IPS DF 19.7 (cell line): ENCODE measurements around the gene CREB3L2.
"Not testable (repeated sequence)": the region's sequence is repeated elsewhere in the genome, so short reads cannot be mapped to it uniquely, and the experiment has no call there.

Experiments
- DNase-seq: peaks from one replicate; pipeline ENCODE4 v3.0.0-alpha.2; 2013; ENCODE audit warnings: low read depth, low spot score

CREB3L2 gene, protein sequence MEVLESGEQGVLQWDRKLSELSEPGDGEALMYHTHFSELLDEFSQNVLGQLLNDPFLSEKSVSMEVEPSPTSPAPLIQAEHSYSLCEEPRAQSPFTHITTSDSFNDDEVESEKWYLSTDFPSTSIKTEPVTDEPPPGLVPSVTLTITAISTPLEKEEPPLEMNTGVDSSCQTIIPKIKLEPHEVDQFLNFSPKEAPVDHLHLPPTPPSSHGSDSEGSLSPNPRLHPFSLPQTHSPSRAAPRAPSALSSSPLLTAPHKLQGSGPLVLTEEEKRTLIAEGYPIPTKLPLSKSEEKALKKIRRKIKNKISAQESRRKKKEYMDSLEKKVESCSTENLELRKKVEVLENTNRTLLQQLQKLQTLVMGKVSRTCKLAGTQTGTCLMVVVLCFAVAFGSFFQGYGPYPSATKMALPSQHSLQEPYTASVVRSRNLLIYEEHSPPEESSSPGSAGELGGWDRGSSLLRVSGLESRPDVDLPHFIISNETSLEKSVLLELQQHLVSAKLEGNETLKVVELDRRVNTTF

DNA sequence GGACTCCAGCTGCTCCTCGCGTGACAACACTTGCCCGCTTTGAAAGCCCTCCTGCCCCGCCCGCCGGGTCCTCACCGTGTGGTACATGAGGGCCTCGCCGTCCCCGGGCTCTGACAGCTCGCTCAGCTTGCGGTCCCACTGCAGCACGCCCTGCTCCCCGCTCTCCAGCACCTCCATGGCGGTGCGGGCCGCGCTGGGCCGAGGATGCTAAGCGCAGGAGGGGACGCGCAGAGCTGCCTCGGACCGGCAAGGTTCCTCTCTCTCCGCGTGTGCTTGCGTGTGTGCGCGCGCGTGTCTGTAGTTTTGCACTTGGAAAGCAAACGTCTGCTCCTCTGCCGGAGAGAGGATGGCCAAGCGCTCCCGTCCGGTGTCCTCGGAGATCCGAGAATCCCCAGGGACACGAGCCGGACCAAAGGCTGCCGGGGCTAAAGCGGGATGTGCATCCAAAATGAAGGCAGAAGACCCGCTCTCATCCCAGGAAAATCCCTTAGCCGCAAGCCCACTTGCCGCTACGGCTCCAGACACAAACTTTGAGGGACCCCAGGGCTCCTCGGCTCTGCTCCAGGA lies at the start of gene CREB3L2:
Gene CREB3L2, minus strand, starts transcription at position 558 of the 567 bp plus-strand sequence. Its CDS starts 381 bp downstream, at position 177.
- no peak for DNase-seq

DNA sequence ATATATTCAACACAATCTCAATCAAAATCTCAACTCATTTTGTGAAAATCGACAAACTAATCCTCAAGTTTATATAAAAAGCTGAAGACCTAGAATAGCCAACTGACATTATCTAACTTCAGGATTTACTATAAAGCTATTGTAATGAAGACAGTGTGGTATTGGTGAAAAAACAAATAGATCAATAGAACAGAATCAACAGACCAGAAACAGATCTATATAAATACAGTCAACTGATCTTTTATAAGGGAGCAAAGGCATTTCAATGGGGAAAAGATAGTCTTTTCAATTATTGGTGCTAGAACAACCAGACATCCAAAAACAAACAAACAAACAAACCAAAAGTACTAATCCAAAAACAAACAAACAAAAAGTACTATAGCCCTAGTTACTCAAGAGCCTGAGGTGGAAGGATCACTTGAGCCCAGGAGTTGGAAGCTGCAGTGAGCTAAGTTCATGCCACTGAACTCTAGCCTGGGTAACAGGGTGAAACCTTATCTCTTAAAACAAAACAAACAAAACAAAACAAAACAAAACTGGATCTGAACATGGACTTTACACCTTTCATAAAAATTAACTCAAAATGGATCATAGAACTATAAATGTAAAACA lies 47.7 kb upstream of the CREB3L2 start:
- no peak for DNase-seq

DNA sequence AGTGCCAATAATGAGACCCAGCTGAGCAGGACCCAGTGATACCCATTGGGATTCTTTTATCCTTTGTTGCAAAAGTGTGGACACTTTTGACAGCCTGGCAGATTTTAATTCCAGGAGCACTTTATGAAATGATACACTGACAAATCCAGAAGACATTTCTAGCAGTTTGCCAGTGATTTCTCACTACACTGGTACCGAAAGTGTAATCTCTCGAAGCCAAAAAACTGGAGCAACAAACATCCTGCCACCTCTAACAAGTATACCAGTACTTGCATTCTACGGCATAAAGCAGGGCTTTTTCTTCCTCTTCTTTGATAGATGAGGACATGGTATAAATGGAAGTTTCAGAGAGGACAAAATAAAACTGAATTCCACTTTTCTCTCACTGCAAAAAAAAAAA lies 46.0 kb upstream of the CREB3L2 start:
- no peak for DNase-seq

DNA sequence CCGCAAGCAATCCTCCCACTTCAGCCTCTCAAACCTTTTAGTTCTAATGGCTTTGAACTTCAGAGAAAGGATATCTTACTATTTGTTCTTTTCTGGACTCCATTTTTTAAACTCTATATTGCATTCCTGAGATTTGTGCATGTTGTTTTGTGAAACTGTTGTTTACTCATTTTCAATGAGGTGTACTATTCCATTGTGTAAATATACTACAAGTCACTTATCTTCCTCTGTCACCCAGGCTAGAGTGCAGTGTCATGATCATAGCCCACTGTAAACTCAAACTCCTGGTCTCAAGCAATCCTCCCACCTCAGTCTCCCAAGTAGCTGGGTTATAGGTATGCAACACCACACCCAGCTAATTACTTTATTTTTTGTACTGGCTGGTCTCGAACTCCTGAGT lies 43.0 kb upstream of the CREB3L2 start:
- no peak for DNase-seq

DNA sequence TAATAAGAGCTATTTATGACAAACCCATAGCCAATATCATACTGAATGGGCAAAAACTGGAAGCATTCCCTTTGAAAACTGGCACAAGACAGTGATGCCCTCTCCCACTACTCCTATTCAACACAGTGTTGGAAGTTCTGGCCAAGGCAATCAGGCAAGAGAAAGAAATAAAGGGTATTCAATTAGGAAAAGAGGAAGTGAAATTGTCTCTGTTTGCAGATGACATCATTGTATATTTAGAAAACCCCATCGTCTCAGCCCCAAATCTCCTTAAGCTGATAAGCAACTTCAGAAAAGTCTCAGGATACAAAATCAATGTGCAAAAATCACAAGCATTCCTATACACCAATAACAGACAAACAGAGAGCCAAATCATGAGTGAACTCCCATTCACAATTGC lies 38.2 kb upstream of the CREB3L2 start:
- not testable (repeated sequence) for DNase-seq

DNA sequence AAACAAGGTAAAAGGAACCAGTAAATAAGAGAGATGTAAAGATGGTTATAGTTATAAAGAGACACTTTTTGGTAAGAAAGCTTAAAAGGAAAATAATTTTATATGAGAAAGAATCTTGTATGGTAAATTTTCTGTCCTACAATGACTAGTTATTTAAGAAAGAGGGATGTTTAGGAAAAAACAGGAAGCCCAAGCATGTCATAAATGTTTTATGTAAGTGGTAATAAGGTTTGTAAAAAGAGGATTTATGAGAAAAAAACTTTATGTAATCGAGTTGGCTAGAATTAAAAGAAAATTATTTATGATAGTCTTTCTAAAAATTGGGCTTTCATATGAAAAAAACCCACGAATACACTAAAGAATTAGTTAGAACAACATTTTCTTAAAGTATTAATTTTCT lies 34.2 kb upstream of the CREB3L2 start:
- no peak for DNase-seq

DNA sequence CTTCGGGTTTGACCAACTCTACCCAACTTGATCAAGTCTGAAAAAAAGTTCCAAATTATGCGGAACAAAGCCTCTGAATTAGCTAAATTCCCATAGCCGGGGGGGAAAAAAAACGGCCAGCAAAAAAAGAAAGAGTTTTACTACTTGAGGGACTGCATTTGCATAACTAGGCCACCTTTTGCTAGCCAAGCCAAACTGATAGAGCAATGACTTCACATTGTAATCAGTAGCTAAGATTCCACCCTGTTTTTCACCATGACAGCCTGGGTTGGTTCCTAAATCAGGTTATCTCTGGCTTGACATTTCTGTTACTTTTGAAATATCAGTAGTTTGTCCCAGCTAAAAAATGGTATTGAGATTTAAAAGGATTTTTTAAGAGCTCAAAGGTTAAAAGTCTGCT lies 31.4 kb upstream of the CREB3L2 start:
- no peak for DNase-seq

DNA sequence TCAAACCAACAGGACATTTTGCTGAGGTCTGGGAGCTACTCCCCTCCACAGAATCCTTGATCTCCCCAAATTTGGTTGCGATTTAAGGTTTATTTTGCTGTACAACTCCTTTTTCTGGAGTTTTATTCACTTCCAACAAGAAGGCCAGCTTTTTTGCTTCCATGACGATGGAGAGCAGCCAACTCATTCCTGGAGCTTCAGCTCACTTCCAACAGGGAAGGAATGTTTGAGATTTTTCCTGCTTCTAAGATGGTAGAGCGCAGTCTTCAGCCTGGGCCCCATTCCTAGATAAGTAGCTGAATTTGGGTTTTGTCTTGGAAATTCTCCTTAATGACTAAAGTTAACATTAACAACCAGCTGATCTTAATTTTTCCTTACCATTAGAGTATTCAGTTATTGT lies 30.9 kb upstream of the CREB3L2 start:
- DNase-seq = no peak

DNA sequence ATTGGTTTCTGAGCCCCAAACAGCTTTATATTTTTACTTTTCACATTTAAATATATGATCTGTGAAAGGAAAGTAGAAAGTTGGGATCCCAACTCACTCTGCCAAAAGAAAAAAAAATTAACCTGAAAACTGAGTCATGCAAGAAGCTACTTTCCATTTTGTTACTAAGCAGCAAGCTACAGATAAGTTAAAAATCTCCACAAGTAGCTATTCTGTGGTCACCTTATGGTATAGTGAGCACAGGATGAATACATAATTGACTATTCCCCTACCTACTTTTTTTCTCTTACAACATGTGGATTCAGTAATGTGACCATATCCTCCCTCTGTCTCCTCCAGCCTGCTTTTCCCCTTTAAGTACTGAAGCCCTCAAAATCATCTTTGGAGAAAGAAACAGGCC lies 30.3 kb upstream of the CREB3L2 start:
- DNase-seq = no peak

DNA sequence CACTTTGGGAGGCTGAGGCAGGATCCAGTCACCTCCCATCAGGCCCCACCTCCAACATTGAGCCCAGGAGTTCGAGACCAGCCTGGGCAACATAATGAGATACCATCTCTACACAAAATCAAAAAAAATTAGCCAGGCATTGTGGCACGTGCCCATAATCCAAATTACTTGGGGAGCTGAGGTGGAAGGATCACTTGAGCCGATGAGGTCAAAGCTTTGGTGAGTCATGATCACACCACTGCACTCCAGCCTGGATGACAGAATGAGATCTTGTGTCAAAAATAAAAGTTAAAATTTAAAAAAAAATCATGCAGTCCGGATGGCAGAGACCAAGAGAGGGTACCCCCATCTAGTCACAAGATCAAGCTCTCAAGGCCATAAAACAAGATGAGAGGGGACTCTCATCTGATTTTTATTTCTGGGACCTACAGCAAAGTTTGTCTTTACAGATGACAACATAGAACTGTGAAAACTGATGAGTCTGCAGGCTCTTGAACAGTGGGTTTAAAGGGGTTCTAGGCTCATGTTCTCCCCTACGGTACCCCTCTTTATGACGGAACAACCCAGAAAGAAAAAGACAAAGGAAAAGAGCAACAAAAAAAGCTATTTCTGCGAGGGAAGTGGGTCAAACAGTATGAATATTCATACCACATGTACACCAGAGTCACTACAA lies 28.9 kb upstream of the CREB3L2 start:
- no peak for DNase-seq

DNA sequence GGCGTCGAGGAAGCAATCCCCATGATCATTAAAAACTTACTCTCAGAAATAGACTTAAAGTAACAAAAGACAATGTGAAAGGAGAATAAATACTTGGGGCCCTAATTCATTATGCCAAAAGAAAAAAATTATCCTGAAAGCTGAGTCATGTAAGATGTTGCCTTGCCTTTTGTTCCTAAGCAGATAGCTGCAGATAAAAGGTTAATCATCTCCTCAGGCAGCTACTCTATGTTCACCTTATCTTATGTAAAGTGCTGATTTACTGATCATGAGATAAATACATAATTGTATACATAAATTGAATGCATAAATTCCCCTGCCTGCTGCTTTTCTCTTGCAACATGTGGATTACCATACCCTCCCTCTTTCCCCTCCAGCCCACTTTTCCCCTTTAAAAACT lies 28.1 kb upstream of the CREB3L2 start:
- no peak for DNase-seq

DNA sequence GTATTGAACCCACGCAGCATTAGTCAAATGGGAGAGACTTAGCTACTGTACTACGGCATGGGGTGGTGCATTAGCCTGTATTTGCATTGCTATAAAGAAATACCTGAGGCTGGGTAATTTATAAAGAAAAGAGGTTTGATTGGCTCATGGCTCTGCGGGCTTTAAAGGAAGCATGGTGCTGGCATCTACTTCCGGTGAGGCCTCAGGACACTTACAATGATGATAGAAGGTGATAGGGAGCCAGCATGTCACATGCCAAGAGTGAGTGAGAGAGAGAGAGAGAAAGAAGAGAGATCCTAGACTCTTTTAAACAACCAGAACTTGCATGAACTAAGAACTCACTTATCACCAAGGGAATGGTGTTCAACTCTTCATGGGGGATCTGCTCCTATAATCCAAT lies 27.2 kb upstream of the CREB3L2 start:
- no peak for DNase-seq

DNA sequence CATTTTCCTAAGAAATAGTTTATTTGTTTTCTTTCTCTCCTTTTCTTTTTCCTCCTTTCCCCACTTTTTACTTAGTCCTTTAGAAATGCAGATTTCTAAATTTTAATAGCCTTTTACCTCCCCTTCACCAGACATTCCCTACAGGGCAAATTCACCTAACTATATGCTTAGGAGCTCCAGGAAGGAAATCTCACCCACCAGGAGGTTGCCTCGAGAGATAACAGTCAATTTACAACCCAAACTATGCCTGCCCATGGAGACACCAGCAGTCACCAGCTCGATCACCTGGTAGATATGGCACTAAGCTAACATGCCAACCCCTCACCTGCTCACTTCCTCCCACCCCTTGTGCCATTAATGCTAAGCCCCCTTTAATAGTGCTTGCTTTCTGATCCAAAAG lies 25.2 kb upstream of the CREB3L2 start:
- DNase-seq = no peak

DNA sequence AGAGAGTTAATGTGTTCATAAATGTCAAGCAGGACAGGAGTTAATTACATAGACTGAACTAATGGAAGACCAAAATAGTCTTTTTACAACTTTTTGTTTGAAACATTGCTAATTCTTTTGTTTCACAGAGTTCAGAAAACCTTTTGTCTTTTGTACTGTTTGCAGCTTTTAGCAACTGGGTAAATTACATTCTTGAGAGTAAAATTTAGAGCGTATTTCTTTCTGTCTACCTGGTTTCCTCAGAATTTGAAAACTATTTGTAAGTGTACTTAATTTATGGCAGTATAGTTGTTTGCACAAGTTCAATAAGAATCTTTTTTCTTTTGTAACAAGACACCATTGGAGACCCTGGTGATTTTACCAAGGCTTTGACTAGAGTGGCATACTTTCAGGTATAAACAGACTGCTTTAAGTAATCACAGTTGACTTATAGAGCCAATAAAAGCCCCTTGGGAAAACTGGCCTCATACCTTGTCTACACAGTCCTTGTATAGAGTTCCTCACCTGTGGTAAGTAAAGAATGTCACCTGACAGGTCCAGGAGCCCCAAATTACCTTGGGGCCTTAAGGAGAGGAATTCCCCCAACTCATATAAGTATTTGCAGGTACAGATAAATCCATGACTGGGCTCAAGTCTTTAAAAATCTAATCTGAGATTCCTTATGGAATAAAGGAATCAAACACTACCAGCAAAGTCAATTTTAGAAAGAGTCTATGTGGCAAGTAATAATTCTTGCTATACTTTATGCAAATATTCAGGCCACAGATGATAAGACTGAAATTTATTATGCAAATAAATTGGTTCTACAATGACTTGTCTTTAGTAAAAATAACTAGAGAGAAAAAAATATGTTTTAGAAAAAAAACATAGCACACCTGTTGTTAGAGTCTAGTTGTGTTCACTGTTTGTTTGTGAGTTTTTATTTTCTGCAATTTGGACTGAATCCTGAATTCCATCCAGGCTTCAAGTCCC lies 23.6 kb upstream of the CREB3L2 start:
- DNase-seq = no peak

DNA sequence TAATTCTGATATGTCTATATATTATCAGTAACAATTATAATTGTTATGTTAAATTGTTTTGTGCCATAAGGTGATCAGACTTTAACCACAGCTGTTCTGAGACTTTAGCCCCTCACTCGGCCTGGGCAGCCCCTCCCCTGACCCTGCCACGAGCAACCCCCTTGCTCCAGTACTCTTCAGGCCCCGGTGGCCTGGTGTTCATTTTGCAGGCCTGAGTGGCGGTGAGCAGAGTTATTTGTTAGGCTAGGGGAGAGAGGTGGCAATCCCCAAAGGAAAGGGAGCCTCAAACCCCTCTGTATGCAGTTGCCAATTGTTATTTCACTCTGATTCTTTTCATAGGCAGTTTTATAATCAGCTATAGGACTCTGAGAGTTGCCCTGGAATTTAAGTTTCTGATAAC lies 22.9 kb upstream of the CREB3L2 start:
- no peak for DNase-seq

DNA sequence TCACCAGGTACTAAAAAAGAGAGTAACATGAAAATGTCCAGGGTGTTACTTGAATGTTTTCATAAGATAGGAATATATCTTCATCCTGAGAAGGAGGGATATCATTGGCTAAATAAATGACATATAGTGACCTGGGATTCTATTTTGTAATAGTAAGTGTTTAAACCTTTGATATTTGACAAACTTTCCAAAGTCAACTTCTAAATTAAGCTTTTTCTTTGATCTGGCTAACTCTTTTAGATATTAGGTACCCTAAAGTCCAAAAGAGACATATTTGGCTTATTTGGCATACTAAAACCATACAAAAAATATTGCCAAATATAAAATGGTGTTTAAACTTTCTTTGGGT lies 22.4 kb upstream of the CREB3L2 start:
- DNase-seq = no peak

DNA sequence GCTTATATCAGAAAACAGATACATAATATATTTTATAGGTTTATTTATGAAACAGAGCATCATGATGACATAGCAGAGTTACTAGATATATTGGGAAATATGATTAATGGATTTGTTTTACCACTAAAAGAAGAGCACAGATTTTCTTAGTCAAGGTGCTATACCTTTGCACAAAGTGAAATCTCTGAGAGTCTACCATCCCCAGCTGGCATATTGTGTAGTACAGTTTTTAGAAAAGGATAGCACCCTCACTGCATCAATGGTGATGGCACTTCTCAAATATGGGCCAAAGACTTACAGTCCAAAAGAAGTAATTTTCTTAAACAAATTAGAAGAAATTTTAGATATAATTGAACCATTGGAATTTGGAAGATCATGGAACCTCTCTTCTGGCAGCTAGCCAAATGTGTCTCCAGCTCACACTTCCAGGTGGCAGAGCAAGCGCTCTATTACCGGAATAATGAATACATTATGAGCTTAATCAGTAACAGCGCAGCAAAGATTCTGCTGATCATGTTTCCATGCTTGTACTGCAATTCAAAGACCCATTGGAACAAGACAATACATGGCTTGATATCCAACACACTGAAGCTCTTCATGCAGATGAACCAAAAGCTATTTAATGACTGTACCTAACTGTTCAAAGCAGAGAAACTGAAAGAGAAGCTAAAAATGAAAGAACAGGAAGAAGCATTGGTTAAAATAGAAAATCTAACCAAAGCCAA lies 21.9 kb upstream of the CREB3L2 start:
- DNase-seq = no peak

DNA sequence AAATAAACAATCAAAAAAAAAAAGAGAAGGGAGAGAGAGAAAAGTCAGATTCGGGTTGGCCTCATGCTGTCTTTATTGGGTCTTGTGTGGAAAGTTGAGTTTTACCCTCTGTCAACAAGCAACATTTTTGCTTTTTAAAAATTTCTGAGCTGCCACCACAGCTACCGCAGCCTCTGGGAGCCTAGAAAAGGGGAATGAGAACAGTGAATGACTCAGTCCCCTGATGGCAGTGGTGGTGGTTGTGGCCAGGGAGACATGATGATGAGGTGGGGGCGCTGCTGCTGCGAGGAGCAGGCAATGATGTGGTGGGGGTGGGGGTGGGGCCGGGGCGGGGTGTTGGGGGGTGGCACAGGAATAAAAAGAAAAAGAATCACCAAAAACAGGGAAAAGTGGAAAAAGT lies 20.0 kb upstream of the CREB3L2 start:
- no peak for DNase-seq

DNA sequence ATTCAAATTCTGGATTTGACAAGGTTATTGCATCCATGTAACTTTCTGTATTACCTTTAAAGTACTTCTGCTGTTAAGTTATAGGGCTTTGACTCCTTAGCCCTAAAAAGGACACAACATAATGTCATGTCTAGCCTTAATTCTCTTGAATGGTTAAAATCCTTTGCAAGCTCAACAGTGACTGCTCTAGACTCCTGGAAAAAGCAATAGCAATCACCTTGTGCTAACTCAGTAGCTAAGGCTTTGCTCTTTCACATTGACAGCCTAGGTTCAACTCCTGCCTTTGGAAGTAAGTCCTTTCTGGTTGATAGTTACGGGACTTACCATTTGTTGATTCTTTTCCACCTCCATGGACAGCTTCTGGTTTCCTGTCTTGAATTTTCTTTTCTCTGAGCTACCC lies 16.1 kb upstream of the CREB3L2 start:
- no peak for DNase-seq

DNA sequence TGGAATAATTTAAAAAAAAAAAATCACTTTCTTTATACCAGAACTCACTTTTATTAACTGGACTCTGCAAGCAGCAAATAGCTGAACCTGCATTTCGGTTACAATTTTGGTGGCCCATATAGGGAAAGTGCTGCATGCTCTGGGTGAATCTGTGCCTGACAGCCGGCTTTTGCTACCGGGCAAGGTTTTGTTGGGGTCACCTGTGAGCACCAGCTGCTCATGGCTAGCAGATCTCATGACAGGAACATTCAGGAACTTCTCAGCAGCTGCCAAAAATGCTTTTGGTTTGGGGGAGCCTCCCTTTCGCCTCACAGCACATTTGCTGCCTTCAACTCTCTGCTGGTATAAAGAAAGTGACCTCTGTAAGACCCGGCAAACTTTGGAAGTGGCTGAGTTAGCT lies 13.2 kb upstream of the CREB3L2 start:
- no peak for DNase-seq

DNA sequence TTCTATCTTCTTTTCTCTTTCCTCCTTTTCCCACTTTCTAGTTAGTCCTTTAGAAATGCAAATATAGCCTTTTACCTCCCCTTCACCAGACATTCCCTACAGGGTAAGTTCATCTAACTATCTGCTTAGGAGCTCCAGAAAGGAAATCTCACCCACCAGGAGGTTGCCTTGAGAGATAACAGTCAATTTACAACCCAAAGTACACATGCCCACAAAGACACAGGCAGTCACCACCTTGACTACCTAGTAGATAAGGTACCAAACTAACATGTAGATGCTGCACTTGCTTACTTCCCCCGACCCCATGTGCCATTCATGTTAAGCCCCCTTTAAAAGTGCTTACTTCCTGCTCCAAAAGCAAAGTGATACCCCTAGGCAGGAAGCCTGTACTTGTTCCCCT lies 12.8 kb upstream of the CREB3L2 start:
- DNase-seq = no peak
